ENCODE data around the gene COL11A2.

DNA sequence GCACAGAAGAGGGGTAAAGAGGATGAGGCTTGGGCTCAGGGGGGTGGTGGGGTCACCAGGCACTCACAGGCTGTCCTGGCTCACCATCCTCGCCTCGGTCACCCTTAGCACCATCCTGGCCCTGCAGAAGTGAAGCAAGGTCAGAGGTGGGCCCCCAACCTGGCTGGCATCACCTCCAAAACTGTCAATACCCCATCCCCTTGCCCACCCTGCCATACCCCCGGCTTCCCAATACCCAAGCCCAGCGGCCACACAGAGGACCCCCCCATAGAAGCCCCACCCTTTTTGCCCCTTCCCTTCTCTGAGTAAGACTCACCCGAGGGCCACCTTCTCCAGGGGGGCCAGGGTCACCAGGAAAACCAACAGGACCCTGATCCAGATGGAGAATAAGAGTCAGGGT, 23.6 kb downstream of the COL11A2 start:
- TF ChIP-seq, protein P1, sequence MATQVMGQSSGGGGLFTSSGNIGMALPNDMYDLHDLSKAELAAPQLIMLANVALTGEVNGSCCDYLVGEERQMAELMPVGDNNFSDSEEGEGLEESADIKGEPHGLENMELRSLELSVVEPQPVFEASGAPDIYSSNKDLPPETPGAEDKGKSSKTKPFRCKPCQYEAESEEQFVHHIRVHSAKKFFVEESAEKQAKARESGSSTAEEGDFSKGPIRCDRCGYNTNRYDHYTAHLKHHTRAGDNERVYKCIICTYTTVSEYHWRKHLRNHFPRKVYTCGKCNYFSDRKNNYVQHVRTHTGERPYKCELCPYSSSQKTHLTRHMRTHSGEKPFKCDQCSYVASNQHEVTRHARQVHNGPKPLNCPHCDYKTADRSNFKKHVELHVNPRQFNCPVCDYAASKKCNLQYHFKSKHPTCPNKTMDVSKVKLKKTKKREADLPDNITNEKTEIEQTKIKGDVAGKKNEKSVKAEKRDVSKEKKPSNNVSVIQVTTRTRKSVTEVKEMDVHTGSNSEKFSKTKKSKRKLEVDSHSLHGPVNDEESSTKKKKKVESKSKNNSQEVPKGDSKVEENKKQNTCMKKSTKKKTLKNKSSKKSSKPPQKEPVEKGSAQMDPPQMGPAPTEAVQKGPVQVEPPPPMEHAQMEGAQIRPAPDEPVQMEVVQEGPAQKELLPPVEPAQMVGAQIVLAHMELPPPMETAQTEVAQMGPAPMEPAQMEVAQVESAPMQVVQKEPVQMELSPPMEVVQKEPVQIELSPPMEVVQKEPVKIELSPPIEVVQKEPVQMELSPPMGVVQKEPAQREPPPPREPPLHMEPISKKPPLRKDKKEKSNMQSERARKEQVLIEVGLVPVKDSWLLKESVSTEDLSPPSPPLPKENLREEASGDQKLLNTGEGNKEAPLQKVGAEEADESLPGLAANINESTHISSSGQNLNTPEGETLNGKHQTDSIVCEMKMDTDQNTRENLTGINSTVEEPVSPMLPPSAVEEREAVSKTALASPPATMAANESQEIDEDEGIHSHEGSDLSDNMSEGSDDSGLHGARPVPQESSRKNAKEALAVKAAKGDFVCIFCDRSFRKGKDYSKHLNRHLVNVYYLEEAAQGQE (IDR thresholded peaks at IDR 0.05; ENCODE audit: borderline replicate concordance), result no peak
- TF ChIP-seq, protein P2, sequence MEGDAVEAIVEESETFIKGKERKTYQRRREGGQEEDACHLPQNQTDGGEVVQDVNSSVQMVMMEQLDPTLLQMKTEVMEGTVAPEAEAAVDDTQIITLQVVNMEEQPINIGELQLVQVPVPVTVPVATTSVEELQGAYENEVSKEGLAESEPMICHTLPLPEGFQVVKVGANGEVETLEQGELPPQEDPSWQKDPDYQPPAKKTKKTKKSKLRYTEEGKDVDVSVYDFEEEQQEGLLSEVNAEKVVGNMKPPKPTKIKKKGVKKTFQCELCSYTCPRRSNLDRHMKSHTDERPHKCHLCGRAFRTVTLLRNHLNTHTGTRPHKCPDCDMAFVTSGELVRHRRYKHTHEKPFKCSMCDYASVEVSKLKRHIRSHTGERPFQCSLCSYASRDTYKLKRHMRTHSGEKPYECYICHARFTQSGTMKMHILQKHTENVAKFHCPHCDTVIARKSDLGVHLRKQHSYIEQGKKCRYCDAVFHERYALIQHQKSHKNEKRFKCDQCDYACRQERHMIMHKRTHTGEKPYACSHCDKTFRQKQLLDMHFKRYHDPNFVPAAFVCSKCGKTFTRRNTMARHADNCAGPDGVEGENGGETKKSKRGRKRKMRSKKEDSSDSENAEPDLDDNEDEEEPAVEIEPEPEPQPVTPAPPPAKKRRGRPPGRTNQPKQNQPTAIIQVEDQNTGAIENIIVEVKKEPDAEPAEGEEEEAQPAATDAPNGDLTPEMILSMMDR (IDR thresholded peaks at IDR 0.05; ENCODE audit: poor library complexity, severe bottlenecking), result no peak
- TF ChIP-seq EZH2 (IDR thresholded peaks at IDR 0.05; ENCODE audit: borderline replicate concordance, insufficient read depth, low read length, poor library complexity, severe bottlenecking) (no peak), POLR2AphosphoS5 (IDR thresholded peaks at IDR 0.05) (no peak), TAF1 (IDR thresholded peaks at IDR 0.05; ENCODE audit: low read depth) (no peak)
